Hepatocyte (in vitro differentiated cells): ENCODE results near the gene EME1.

Experiments
- EZH2 ChIP-seq: fragments of 200-600 bp; sonication (generic); IDR thresholded peaks from 2 replicates; pipeline ENCODE4 v1.6.1; 2016; ENCODE audit warnings: antibody characterized with exemption, mild to moderate bottlenecking, borderline replicate concordance
- TF ChIP-seq, protein P1 (sequence below): fragments of 200-600 bp; sonication (generic); IDR thresholded peaks from 2 replicates; pipeline ENCODE4 v1.5.1; 2016; ENCODE audit warnings: antibody characterized with exemption, mild to moderate bottlenecking; ENCODE audit not compliant: poor library complexity

DNA sequence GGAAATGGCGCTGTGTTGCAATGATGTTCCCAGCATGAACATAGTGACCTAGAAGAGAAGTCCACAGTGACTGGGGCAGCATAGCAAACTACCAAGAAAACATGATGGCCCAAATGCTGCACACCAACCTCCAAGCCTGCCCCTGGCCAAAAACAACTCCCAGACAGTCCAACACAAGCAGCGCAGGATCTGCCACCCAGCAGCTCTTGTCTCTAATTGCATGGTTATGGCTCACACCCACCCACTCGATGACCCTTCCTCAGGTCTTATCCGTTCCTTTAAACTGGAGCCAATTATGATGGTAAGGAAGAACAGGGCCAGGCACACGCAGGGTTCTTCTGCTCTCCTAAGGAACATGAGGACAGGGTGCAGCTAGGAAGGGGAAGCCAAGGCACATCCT is 3.0 kb upstream of the EME1 start:
- TF ChIP-seq, protein P1, sequence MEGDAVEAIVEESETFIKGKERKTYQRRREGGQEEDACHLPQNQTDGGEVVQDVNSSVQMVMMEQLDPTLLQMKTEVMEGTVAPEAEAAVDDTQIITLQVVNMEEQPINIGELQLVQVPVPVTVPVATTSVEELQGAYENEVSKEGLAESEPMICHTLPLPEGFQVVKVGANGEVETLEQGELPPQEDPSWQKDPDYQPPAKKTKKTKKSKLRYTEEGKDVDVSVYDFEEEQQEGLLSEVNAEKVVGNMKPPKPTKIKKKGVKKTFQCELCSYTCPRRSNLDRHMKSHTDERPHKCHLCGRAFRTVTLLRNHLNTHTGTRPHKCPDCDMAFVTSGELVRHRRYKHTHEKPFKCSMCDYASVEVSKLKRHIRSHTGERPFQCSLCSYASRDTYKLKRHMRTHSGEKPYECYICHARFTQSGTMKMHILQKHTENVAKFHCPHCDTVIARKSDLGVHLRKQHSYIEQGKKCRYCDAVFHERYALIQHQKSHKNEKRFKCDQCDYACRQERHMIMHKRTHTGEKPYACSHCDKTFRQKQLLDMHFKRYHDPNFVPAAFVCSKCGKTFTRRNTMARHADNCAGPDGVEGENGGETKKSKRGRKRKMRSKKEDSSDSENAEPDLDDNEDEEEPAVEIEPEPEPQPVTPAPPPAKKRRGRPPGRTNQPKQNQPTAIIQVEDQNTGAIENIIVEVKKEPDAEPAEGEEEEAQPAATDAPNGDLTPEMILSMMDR, result no peak
- TF ChIP-seq EZH2, result no peak
